ENCODE data around the gene SLC38A1. TPM values are rescaled to one million over a fixed set of nuclear protein-coding genes. Genes with fewer than 3 reads are reported as not detected.
A peak's percentile ranks its signal among the peaks of the same experiment; 100 is the strongest.

The SLC38A1 gene
- total RNA-seq, 1 donor from 2014 or later, result 314 TPM

DNA sequence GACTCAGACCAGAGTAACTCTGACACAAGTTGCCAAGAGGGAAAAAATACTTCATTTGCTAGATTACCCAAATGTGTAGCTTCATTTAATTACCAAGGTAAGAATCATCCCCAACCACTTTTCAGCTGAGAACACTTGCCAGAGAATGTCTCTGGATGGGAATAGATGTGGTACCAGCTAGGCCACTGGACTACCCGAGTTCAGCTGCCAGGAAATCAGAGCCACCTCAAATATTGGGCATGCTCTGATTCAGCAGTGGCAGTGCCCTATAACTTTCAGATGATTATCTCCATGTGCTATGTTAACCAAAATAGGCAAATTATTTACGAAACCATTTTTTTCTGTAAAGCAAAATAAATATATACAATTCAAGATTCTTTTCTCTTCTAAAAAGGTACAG, 80.7 kb downstream of the SLC38A1 start:
- Mint-ChIP-seq H3K4me3 (no peak overlapping the region), H3K9me3 (peaks cover 12% of the 10 kb centered on the region), H3K27ac (peak overlapping the region; percentile 66), H3K27me3 (no peaks in the 10 kb centered on the region), H3K4me1 (peaks cover 86% of the 10 kb centered on the region), H3K36me3 (ENCODE audit: low read depth) (peaks cover 79% of the 10 kb centered on the region)
- intact Hi-C loops (cut with micrococcal nuclease), result loop anchor here (1.0 kb wide), 1 partner anchor 8 kb away; no protein-coding TSS in a partner anchor
- CTCF ChIA-PET, result interaction anchor here (0.8 to 1.6 kb wide), 3 partner anchors 9 to 63 kb away, joined by 3 to 6 read pairs (median 3); no protein-coding TSS in a partner anchor
- ATAC-seq (ENCODE audit: low read depth), result no peak
- TF ChIP-seq, protein P1, sequence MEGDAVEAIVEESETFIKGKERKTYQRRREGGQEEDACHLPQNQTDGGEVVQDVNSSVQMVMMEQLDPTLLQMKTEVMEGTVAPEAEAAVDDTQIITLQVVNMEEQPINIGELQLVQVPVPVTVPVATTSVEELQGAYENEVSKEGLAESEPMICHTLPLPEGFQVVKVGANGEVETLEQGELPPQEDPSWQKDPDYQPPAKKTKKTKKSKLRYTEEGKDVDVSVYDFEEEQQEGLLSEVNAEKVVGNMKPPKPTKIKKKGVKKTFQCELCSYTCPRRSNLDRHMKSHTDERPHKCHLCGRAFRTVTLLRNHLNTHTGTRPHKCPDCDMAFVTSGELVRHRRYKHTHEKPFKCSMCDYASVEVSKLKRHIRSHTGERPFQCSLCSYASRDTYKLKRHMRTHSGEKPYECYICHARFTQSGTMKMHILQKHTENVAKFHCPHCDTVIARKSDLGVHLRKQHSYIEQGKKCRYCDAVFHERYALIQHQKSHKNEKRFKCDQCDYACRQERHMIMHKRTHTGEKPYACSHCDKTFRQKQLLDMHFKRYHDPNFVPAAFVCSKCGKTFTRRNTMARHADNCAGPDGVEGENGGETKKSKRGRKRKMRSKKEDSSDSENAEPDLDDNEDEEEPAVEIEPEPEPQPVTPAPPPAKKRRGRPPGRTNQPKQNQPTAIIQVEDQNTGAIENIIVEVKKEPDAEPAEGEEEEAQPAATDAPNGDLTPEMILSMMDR (IDR thresholded peaks at IDR 0.05), result no peak
- no peak for DNase-seq
- POLR2A ChIA-PET, result interaction anchor here (0.7 to 2.4 kb wide), 6 partner anchors 11 to 336 kb away, joined by 3 to 9 read pairs (median 6); partner anchors contain the start of gene SLC38A1

DNA sequence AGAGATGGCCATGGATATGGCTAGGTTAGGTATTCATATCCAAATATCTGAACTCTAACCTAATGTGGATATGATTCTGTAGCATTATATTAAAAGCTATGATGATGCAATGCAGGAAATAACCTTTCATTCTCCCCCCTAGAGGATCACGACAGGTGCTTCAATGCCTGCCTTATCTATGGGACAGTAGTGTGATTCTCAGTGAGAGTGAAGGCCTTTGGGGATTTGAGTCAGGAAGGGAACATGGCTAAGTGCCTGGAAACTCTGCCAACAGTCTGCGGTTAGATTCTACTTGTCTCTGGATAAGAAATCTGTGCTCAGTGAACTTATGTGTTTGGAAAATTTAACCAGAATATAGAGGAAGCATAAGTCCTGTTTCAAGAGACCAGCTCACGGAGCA, 81.8 kb downstream of the SLC38A1 start:
- intact Hi-C loops (cut with micrococcal nuclease), result no loop called here
- Mint-ChIP-seq H3K27ac (peak overlapping the region; percentile 87), H3K36me3 (ENCODE audit: low read depth) (peaks cover 74% of the 10 kb centered on the region), H3K4me3 (no peak overlapping the region), H3K27me3 (no peaks in the 10 kb centered on the region), H3K4me1 (peaks cover 90% of the 10 kb centered on the region), H3K9me3 (peaks cover 7% of the 10 kb centered on the region)
- ATAC-seq (ENCODE audit: low read depth), result peak; percentile 67
- no peak for DNase-seq
- ChIA-PET POLR2A (interaction anchor here (1.0 to 2.4 kb wide), 11 partner anchors 10 to 83 kb away, joined by 3 to 10 read pairs (median 5); partner anchors contain the start of gene SLC38A1), CTCF (interaction anchor here (0.6 to 1.6 kb wide), 3 partner anchors 10 to 62 kb away, joined by 3 to 6 read pairs (median 3); no protein-coding TSS in a partner anchor)
- TF ChIP-seq, protein P1 (IDR thresholded peaks at IDR 0.05), result no peak

DNA sequence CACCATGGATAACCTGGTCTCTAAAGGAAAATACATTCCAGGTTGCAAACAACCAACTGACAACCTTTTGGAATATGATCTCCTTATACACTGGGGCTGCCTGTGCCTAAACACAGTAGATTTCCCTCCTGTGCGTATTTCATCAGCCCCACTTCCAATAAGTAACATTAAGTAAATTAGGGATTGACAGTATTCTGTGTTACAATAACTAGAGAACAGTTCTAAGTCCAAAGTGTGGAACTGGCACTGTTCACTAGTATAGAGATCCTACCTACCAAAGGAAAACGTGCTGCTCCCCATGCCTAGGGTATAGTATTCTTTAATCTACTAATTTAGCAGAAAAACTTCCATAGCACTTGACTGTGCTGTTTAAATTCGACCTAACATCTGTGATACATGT, 82.8 kb downstream of the SLC38A1 start:
- POLR2A ChIA-PET, result interaction anchor here (1.2 to 2.4 kb wide), 4 partner anchors 18 to 84 kb away, joined by 3 to 10 read pairs (median 6); partner anchors contain the start of gene SLC38A1
- intact Hi-C loops (cut with micrococcal nuclease), result no loop called here
- Mint-ChIP-seq H3K4me3 (peak overlapping the region; percentile 38), H3K4me1 (peaks cover 91% of the 10 kb centered on the region), H3K36me3 (ENCODE audit: low read depth) (peaks cover 72% of the 10 kb centered on the region), H3K9me3 (no peaks in the 10 kb centered on the region), H3K27me3 (no peaks in the 10 kb centered on the region), H3K27ac (peak overlapping the region; percentile 80)
- DNase-seq (no peak), ATAC-seq (ENCODE audit: low read depth) (no peak)
- TF ChIP-seq, protein P1 (IDR thresholded peaks at IDR 0.05), result no peak
- CTCF ChIA-PET, result no interaction called here

DNA sequence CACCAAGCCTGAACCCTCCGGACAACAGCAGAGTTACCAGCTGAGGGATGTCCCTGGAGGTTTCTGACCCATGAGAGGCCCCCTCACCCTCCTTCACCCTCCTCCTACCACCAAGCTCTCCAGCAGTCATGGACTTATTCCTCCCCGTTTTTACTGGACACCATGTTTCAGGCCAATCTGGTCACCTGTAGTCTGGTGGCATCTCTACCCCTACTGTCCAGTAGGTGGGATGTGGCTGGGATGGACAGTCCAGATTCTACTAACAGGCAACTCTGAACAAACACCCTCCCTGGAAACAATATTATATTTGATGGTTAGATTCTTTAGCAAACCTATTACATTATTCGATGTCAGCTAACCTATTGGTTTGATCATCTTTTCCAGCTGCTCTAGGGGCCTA, 83.2 kb downstream of the SLC38A1 start:
- Mint-ChIP-seq H3K27me3 (no peaks in the 10 kb centered on the region), H3K9me3 (no peaks in the 10 kb centered on the region), H3K36me3 (ENCODE audit: low read depth) (peaks cover 68% of the 10 kb centered on the region), H3K4me1 (peaks cover 92% of the 10 kb centered on the region), H3K4me3 (peak overlapping the region; percentile 38), H3K27ac (peak overlapping the region; percentile 80)
- intact Hi-C loops (cut with micrococcal nuclease), result no loop called here
- ATAC-seq (ENCODE audit: low read depth) (no peak), DNase-seq (no peak)
- POLR2A ChIA-PET, result interaction anchor here (1.2 to 2.5 kb wide), 4 partner anchors 10 to 84 kb away, joined by 3 to 10 read pairs (median 8); partner anchors contain the start of gene SLC38A1
- CTCF ChIA-PET, result no interaction called here
- TF ChIP-seq, protein P1 (IDR thresholded peaks at IDR 0.05), result no peak

DNA sequence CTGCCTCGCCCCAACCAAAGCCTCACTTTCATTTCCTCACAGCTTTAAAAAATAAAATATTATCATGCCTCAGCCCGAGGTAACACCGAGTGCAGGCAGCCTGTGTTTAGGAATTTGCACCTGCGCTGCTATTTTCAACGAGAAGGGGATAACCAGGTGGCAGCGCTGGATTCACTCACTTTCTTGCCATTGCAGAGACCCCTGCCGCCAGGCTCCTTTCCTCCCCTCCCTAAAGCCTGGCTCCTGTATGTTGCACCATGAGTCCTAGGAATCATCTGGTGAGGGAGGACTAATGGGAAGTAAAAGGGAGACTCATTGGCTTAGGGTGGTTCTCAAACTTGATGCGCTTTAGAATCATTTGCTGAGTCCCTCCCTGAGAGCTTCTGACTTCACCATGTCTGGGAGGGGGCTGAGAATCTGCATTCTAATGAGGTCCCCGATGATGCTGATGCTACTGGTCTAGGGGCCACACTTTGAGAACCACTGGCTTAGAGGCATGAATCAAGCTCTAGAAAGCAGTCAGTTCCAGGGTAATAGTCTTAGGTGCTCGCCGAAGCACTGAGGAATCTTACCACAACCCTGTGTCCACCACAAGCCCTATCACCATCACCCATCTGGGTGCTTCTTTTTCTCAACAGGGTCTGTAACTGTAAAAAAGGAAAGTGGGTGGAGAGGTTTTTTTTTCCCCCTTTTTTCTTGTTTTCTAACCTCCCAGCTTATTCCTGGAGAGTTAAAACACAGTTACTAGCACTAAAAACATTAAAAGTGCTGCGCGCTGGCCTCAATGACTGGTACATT, 83.8 kb downstream of the SLC38A1 start:
- Mint-ChIP-seq H3K9me3 (no peaks in the 10 kb centered on the region), H3K27me3 (no peaks in the 10 kb centered on the region), H3K36me3 (ENCODE audit: low read depth) (peaks cover 64% of the 10 kb centered on the region), H3K4me1 (peaks cover 93% of the 10 kb centered on the region), H3K4me3 (peak overlapping the region; percentile 39), H3K27ac (peak overlapping the region; percentile 80)
- TF ChIP-seq, protein P1 (IDR thresholded peaks at IDR 0.05), result no peak
- intact Hi-C loops (cut with micrococcal nuclease), result no loop called here
- ChIA-PET POLR2A (interaction anchor here (1.2 to 2.5 kb wide), 4 partner anchors 10 to 84 kb away, joined by 3 to 9 read pairs (median 6); partner anchors contain the start of gene SLC38A1), CTCF (no interaction called here)
- ATAC-seq (ENCODE audit: low read depth) (no peak), DNase-seq (no peak)
